Ureter (tissue), 1 donor: ENCODE results near the gene HGF. TPM values are rescaled to one million over a fixed set of nuclear protein-coding genes. Genes with fewer than 3 reads are reported as not detected.

Experiments used
- DNase-seq: peaks from one replicate; pipeline ENCODE4 v3.0.0-alpha.2; 2020; ENCODE audit warnings: low spot score
- total RNA-seq: library from RNA; stranded (reverse); gene quantifications from one replicate; pipeline ENCODE4 v1.2.4, GENCODE V29; 2023
- donor health status: DM: yes; HTN: yes; CAD: no.

Gene HGF
- total RNA-seq, 1 donor from 2014 or later, result 20.9 TPM

DNA sequence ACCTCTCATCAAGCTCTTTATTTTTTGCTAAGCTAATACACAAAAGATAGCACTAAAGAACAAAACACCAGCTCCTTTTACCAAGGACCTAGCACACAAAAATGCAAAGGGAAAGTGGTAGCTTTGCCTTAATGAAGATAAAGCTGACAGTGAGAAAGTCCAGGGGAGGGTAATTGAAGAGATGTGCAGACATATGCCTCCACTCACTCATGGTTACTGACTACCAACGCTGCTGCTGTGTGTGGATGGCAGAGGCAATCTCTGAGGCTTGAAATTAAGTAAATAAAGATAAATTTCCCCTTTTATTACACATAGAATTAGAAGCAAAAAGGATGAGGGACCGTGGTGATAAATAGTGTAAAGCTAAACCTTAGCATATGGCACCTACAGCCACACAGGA is 87.0 kb downstream of the HGF start:
- DNase-seq, result no peak

DNA sequence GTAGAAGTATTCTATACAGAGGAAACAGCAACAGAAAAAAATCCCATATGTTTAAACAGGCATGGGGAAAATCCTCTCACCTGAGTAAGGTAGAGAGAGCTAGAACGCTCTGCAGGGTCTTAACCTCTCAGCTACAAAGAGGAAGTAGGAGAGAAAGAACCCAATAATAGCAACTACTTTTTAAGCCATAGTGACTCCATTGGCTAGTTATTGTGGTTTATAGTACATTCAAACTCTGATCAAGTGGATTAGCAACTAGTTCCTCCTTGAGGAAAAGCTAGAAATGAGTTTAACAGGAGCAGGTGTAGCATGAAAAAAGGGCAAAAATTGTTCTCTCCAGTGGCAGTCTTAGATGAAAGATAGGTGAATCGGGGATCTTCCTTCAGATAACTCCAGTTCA is 89.7 kb downstream of the HGF start:
- no peak for DNase-seq

DNA sequence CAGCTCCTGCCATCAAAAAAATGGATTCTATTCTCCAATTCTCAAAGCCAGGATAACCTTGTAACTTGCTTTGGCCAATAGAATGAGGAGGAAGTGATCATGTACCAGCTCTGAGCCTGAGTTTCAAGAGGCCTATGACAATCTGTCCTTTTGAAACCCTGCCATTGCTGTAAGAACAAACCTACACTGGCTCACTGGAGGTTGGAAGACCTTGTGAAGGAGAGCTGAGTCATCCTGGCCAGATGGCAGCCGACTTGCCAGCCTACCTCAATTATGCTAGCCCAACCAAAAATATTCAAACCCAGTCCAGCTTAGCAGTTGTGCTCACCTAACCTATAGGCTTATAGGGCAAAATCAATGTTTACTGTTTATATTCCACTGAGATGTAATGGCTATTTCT is 93.0 kb downstream of the HGF start:
- no peak for DNase-seq

DNA sequence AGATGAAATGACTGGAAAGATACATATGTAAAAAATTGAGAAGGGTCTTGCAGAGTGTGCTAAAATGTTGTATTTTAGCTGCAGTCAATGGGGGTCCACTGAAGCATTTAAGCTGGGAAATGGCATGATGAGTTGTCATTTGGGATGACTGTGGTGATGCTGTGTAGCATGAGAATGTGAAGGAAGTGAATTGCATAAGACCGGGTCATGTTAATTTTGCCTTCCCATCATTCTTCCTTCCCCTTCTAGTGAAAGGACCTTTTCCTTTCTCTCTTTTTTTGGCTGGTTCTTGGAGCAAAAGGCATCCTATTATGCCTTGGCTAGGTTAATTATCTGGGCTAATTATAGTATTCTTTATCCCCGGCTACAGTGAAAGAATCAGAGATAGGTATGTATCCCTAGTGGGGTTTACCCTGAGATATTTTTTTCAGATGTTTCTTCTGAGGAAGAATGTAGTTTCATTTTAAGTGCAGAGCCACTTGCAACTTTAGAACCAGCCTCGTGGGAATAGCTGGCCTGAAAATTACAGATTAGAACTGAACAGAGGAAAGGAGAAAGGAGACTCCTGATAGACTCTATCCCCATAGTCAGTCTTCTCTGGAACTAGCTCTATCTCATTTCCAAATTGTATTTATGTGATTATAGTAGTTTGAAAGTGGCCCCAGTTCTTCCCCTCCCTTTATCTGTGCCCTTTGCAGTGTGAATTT is 93.6 kb downstream of the HGF start:
- DNase-seq, result no peak

DNA sequence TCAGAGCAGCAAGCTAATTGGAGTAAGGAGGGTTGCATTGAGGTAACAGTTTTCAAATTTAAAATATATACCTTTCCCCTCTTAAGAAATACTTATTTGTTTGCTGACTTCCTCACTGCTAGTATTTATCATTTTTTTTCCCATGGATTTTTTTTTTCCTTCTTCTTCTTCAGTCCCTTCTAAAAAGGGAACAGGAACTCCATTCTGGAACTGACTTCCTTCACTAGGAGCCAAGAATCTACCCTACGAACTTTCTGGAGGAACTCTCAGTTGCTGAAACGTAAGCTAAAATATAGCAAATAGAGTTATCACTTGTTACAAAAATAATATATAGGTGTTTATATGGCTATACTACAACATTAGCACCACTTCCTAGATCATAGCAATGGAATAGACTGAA is 95.4 kb downstream of the HGF start:
- DNase-seq, result no peak

DNA sequence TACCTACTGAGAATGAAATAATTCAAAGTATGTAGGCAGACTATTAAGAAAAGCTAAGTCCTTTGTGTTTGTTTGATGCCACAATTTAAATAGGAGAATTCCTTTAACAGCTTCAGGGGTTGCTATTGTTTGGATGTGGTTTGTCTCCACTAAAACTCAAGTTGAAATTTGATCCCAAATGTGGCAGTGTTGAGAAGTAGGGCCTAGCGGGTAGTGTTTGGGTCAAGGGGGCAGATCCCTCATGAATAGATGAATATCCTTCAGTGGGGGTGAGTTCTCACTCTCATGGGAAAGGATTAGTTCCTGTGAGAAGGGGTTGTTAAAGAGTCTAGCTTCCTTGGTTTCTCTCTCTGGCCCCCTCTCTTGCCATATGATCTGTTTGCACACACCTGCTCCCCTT is 97.0 kb downstream of the HGF start:
- no peak for DNase-seq

DNA sequence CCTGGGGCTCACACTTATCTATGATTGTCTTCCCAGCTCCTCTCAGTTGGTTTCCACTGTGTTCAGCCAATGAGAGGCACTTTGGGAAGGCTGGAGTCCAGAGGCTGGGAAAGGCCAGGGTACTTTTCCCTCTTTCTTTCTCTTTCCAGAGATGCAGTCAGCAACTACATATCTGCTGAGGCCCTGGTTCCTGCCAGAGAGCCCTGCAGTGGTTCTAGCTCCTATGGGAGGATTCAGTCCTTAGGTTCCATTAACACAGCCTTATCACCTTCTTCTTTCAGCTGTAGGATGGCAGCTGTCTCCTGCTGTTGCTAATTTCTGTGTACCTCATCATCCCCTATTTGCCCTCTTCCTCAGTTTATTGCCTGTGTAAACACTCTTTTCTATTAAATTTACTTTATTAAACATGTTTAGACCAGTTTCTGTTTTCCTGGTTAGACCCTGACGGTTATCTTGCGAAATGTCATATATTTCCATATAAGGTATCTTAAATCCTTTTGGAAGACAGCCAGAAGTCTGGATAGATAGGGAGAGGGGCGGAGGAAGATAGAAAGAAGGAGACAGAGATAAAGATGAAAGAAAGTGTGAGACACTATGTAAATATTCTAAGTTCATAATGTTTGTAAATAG is 100.3 kb downstream of the HGF start:
- no peak for DNase-seq

DNA sequence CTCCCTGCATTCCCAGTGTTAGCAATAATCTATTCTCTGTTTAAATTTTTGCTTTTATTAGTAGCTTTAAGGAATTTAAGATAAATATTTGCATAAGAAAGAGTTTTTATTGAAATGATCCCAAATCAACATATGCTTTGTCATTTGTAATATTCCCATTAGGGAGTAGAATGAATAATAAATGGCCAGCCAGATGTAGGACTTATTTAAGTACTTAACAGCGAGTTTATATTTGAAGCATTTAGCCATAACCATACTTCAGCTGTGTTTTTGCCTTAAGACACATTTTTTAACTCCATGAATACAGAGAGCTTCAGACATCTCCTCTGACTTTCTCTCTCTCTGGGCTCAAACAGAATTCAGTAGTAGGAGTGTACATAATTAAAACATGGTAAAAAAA is 103.6 kb downstream of the HGF start:
- DNase-seq, result no peak

DNA sequence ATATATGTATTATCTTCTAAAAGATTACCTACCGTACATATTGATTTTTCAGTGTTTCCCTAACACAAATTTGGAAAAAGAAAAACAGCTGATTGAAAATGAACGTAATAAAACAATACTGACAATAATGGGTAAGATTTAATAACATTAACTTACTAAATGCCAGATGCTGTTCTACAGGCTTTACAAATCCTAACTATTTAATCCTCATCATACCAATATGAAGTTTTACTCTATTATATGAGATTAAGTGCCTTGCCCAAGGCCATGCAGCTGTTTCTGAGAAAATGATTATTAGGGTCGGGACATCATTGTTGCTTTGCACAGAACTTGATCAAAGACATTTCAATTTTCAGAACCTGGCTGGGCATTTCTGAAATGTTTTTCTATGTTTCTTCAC is 104.6 kb downstream of the HGF start:
- no peak for DNase-seq

DNA sequence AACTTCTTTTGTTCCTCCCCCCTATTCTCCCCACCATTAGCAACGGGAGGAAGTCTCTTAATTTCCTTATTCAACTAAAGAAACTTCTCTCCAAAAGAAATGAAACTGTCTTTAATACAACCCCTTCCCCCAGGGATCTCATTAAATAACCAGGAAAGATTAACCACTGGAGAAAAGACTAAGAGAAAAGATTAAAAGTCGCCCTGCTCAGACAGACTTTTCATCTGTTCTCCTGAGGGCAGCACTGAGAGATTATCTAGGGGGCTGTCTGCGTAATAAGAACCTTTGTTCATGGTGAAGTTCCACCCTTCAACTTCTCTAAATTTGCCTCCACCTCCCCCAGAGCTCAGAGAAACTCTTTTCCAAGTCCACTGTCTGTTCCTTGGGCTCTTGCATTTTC is 105.5 kb downstream of the HGF start:
- no peak for DNase-seq

DNA sequence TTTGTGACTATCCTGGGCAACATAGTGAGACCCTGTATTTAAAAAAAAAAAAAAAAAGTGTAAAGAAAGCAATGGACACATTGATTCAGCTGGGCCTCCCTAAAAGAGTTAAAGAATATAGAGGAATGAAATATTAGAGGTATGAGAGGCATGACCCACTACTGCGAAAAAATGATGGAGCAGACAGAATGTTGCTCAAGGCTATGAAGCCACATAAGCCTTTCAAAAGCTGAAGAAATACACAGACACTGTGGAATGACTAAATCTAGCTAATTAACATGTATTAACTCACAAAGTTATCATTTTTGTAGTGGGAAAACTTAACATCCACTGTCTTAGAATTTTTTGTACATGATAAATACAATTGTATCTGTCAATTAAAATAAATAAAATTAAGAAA is 107.3 kb downstream of the HGF start:
- DNase-seq, result no peak

DNA sequence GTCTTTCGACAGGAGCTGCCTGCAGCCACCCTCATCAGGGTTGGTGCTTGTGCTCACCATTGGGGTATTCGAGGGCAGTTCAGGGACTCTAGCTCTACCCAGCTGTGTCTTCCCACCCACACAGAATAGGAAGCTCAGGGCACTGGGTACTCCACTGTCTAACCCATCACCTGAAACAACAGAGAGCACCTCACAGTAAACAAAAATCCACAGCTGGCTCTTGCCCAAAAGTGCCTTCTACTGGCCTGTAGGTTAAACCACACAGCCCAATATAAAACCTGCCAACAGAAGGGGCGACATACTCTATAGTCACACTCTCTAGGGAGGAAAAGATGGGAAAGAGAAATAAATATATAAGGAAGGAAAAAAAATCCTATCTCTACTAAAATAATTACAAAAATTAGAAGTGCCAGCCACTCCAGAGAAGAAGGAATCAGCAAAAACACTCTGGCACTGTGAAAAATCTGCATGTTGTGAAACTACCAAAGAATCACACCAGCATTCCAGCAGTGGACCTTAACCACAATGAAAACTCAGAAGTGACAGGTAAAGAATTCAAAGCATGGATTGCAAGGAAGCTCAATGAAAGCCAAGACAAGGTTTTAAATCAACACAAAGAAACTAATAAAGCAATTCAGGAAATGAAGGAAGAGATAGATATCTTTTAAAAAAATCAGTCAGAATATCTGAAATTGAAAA is 110.0 kb downstream of the HGF start:
- DNase-seq, result no peak

DNA sequence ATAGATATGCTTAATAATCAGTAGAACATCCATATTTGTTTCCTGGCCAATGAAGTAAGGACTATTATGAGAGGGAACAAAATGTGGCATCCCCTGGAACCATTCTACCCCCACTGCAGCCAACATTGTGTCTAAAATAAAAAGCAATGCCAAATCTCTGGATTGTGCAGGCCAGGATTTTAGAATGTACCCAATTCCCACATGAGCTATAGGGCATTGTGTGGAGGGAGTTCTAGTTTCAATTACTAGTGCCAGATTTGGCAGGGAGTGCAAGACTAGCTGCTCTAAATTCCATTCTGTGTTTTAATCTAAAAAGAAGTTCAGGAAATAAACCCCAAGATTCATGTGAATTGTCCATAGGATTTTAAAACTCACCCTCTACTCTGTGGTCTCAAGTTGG is 112.3 kb downstream of the HGF start:
- no peak for DNase-seq

DNA sequence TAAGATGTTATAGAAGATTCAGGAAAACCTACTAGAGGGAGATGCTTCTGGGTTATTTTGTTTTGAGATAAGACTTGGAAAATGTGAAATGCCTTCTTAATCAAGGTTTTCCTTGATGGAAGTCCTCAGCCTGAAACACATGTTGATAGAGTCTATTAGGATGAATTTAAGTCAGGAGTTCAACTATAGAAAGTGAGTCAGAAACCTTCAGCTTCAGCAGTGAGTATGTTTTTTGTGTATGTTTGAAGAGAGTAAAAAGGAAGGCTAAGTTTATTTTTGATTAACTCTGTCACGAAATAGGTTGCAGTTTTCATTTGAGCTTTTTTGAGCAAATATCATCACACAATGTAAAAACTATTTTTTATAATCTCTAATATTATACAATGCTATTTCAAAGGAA is 114.6 kb downstream of the HGF start:
- no peak for DNase-seq

DNA sequence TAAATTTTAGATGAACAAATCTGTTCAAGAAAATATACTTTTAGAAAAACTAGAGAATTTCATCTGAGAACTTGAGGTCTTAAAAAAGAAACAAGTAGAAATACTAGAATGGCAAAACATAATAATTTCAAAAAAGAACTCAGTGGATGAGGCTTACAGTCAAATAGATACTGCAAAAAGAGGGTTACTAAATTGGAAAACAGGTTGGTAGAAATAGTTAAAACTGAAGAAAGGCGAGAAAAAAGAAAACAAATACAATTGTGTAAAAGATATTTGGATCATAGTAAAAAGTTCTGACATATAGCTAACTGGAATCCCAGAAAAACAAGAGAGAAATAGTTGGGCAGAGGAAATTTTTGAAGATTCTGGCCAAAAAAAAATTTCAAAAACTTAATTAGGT is 117.6 kb downstream of the HGF start:
- DNase-seq, result no peak
